ENCODE results near the gene JAZF1.

DNA sequence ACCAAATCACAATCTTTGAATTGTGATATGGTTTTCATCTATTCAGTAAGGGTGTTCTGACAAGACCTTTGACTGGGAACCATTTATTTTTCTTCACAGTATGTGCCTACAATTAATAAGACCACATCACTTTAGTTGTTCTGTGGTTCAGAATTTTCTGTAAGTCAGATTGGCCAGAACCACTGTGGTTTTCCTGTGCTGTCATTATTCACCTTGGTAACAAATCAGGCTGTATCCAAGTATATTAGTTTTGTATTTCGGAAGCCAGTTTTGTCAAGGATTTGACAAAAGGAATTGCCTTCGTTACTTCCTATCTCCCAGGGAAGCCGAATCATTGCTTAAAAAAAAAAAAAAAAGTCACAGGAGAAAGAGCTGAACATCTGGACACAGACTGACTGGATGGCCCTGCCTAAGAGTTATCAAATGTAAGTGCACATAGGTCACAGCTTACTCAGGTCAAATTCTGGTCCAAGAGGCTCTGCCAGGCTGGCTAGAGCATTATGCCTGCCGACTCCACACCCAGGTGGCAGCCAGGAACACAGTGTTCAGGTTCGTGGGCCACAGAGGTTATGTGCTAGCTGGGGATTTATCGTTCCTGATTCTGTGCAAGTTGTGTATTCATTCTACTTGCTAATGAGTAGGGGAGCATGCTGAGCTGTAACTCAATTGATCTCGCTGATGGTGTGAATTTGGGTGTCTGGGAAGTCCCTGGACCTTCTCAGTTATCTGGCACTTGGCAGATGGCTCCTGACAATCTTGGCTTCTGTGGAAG is 175.3 kb downstream of the JAZF1 start:
- TF ChIP-seq, protein P1, sequence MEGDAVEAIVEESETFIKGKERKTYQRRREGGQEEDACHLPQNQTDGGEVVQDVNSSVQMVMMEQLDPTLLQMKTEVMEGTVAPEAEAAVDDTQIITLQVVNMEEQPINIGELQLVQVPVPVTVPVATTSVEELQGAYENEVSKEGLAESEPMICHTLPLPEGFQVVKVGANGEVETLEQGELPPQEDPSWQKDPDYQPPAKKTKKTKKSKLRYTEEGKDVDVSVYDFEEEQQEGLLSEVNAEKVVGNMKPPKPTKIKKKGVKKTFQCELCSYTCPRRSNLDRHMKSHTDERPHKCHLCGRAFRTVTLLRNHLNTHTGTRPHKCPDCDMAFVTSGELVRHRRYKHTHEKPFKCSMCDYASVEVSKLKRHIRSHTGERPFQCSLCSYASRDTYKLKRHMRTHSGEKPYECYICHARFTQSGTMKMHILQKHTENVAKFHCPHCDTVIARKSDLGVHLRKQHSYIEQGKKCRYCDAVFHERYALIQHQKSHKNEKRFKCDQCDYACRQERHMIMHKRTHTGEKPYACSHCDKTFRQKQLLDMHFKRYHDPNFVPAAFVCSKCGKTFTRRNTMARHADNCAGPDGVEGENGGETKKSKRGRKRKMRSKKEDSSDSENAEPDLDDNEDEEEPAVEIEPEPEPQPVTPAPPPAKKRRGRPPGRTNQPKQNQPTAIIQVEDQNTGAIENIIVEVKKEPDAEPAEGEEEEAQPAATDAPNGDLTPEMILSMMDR (conservative IDR thresholded peaks at IDR 0.05) = no peak
- no peak for TF ChIP-seq EZH2 (IDR thresholded peaks at IDR 0.05; ENCODE audit: low read depth)

Measured in PC-9 (cell line).